Heart left ventricle (tissue), 16 donors: ENCODE results near the gene KCNC1. TPM values are rescaled to one million over a fixed set of nuclear protein-coding genes. Genes with fewer than 3 reads are reported as not detected.

Experiments
- ATAC-seq, 4 donors: fragments of 200-7000 bp; cut with Tn5 transposase; one replicate each; pipeline ENCODE4 v1.9.1; 2020 to 2022; ENCODE audit warnings: moderate library complexity in 4 of 4, mild to moderate bottlenecking in 3 of 4, moderate number of reproducible peaks in 1 of 4
- DNase-seq, 5 donors: peaks; one replicate each; pipeline ENCODE4 v3.0.0-alpha.2; 2020
- H3K27ac ChIP-seq, 12 donors: fragments of 200-600 bp; sonication (generic) in 4 of 12; one replicate each; pipeline versions ENCODE4 v1.5.0 to v1.8.0; 2016 to 2022; ENCODE audit warnings: mild to moderate bottlenecking in 2 of 12
- H3K27me3 ChIP-seq, 9 donors: fragments of 200-600 bp; sonication (generic) in 2 of 9; one replicate each; pipeline versions ENCODE4 v1.5.1 to v1.8.0; 2016 to 2022; ENCODE audit warnings: mild to moderate bottlenecking in 3 of 9
- H3K36me3 ChIP-seq, 9 donors: fragments of 200-600 bp; sonication (generic) in 2 of 9; one replicate each; pipeline versions ENCODE4 v1.5.0 to v1.8.0; 2018 to 2022; ENCODE audit warnings: mild to moderate bottlenecking in 2 of 9
- H3K4me1 ChIP-seq, 12 donors: fragments of 200-600 bp; sonication (generic) in 4 of 12; one replicate each; pipeline versions ENCODE4 v1.5.0 to v1.8.0; 2016 to 2022; ENCODE audit warnings: mild to moderate bottlenecking in 3 of 12
- H3K4me3 ChIP-seq, 12 donors: fragments of 200-600 bp; sonication (generic) in 4 of 12; one replicate each; pipeline versions ENCODE4 v1.5.0 to v1.8.0; 2017 to 2022; ENCODE audit warnings: mild to moderate bottlenecking in 9 of 12, moderate library complexity in 4 of 12
- H3K9me3 ChIP-seq, 12 donors: fragments of 200-600 bp; sonication (generic) in 4 of 12; one replicate each; pipeline versions ENCODE4 v1.5.0 to v1.8.0; 2016 to 2022; ENCODE audit warnings: mild to moderate bottlenecking in 1 of 12
- POLR2A ChIP-seq, 2 donors: fragments of 450-650 bp; IDR thresholded peaks; one replicate each; pipeline ENCODE4 v1.6.1; 2017; ENCODE audit warnings: antibody characterized with exemption in 2 of 2, mild to moderate bottlenecking in 2 of 2, moderate library complexity in 2 of 2
- WGBS, 4 donors: extraction: QIAGEN DNeasy Blood & Tissue Kit in 2 of 4; methylation state at CpG; one replicate each; pipeline versions ENCODE4 v1.1.5 to v1.1.7; 2013 to 2018; 5-methylcytosine and 5-hydroxymethylcytosine counted together
- intact Hi-C, 10 donors: fragments of 100-400 bp; cut with DNase I; formaldehyde crosslinking; loops; one replicate each; pipeline versions ENCODE4 v1.11.1 to v1.14.2; 2022
- polyA plus RNA-seq, 2 donors: library from polyadenylated mRNA; stranded (reverse); fragments of 200-250 nt; gene quantifications; one replicate each; pipeline ENCODE4 v1.2.3, GENCODE V29; 2013
- total RNA-seq, 9 donors: library from RNA; depleted of rRNA in 2 of 9; stranded (reverse); fragments of >200 nt in 2 of 9; fragmentation: NEBNext Ultra II Directional in 3 of 9; extraction: Animal tissue kit (Norgen Biotek cat#: 25700) in 3 of 9; gene quantifications; one replicate each; pipeline versions ENCODE4 v1.1.0 to v1.2.4, GENCODE V29; 2016 to 2023
- TF ChIP-seq, protein P1 (sequence below), 12 donors: fragments of 200-600 bp; sonication (generic) in 4 of 12; IDR thresholded peaks; one replicate each; pipeline versions ENCODE4 v1.5.0 to v1.8.0; 2018 to 2022; ENCODE audit warnings: antibody characterized with exemption in 12 of 12, mild to moderate bottlenecking in 5 of 12
- donor health status: ischemic (EF 13 %, LVEDD 7.1; RV severe dilation, severe dysfunction).
- donor health status: healthy with polysubstance abuse.
- donor health status: DM: no; HTN: yes; CAD: no.
- donor health status: DM: no; HTN: no; CAD: no.
- donor health status: ischemic (EF 25% LVEDD 6.9; RV normal size, moderate dysfunction).
- donor health status: ischemic (EF 25% LVEDD 5.7; RV mildly dilated, moderate dysfunction).
- donor health status: healthy.
- donor health status: DM: yes; HTN: yes; CAD: no.
- donor health status: ischemic (EF 35%, LVEDD 5.7; RV mildly dilated, moderate dysfunction).
- donor health status: nonischemic (EF 11% LVEDD 7.7; RV severe dilation, severe dysfunction).
- donor health status: DM: yes; HTN: yes; CAD: no.
- donor health status: PGD.
- donor health status: ischemic (EF 29% LVEDD 5.4; RV normal size, mild dysfunction).
- donor health status: nonischemic (EF 23%, LVEDD 6.1; RV moderate dilation, normal function).

The KCNC1 gene
- total and polyA plus RNA-seq, 11 donors: 0.02 to 0.25 (median 0.05) TPM; not detected in 8

DNA sequence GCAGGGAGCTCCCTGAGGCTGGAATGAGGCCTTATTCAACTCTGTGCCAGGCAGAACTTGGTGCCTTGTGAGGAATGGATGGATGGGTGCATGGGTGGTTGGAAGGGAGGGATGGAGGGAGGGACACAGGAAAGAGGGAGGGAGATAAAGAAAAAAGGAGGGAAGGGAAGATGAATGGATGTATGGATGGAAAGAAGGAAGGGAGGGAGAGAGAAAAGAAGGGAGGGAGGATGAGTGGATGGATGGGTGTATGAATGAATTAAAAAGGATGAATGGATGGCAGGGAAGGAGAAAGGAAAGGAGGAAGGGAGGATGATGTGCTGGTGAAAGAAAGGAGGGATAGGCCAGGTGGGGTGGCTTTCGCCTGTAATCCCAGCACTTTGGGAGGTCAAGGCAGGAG is 34.6 kb downstream of the KCNC1 start:
- ATAC-seq (no peak), DNase-seq (peak in 1 of 5 donors; percentile 8)
- Histone ChIP-seq H3K27ac (no peak overlapping the region), H3K36me3 (no peaks in the 10 kb centered on the region), H3K4me1 (no peaks in the 10 kb centered on the region), H3K4me3 (no peak overlapping the region), H3K27me3 (no peaks in the 10 kb centered on the region), H3K9me3 (no peaks in the 10 kb centered on the region)
- no peak for TF ChIP-seq POLR2A (IDR thresholded peaks at IDR 0.05)
- TF ChIP-seq, protein P1, sequence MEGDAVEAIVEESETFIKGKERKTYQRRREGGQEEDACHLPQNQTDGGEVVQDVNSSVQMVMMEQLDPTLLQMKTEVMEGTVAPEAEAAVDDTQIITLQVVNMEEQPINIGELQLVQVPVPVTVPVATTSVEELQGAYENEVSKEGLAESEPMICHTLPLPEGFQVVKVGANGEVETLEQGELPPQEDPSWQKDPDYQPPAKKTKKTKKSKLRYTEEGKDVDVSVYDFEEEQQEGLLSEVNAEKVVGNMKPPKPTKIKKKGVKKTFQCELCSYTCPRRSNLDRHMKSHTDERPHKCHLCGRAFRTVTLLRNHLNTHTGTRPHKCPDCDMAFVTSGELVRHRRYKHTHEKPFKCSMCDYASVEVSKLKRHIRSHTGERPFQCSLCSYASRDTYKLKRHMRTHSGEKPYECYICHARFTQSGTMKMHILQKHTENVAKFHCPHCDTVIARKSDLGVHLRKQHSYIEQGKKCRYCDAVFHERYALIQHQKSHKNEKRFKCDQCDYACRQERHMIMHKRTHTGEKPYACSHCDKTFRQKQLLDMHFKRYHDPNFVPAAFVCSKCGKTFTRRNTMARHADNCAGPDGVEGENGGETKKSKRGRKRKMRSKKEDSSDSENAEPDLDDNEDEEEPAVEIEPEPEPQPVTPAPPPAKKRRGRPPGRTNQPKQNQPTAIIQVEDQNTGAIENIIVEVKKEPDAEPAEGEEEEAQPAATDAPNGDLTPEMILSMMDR (IDR thresholded peaks at IDR 0.05): no peak
- 91 to 100% (median 98%) methylated on average over 1 of the region's 1 CpG for WGBS, 4 donors
- intact Hi-C loops: loop anchor here in 1 of 10 donors (10.0 kb wide), 1 partner anchor 76 kb away; no protein-coding TSS in a partner anchor

DNA sequence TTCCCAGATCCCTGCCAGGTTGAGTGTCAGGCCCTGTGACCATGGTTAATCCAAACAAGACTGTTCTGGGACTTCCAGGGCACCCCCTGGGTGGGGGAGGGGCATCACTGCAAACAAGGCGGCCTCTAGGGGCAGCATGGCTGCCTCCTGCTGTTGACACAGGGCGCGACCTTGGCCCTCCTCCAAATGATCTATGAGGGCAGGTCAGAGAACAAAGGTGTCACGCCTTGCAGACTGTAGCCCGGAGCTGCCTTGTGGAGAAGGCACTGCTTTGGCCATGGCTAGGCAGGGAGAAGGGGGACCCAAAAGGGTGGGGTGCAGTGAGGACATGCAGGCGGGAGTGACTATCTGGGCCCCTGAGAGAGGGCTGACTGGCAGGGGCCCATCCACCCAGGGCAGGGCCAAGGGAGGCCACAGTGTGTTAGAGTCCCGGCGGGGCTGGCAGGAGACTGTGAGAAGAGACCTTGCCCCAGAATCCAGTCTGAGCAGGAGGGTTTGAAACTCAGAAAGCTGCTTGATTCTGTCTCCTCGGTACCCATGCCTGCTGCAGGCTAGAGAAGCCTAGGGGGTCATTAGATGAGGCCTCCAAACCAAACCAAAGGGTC is 35.6 kb downstream of the KCNC1 start:
- 76 to 90% (median 83%) methylated on average over 6 to 9 of the region's 9 CpGs for WGBS, 4 donors
- Histone ChIP-seq H3K27ac (no peak overlapping the region), H3K4me1 (no peaks in the 10 kb centered on the region), H3K36me3 (no peaks in the 10 kb centered on the region), H3K9me3 (no peaks in the 10 kb centered on the region), H3K4me3 (no peak overlapping the region), H3K27me3 (no peaks in the 10 kb centered on the region)
- intact Hi-C loops: loop anchor here in 2 of 10 donors (2.0 to 10.0 kb wide), 2 partner anchors 75 to 77 kb away; no protein-coding TSS in a partner anchor
- DNase-seq (no peak), ATAC-seq (no peak)
- TF ChIP-seq, protein P1 (IDR thresholded peaks at IDR 0.05): peak in 1 of 12 donors; percentile 3
- no peak for TF ChIP-seq POLR2A (IDR thresholded peaks at IDR 0.05)

DNA sequence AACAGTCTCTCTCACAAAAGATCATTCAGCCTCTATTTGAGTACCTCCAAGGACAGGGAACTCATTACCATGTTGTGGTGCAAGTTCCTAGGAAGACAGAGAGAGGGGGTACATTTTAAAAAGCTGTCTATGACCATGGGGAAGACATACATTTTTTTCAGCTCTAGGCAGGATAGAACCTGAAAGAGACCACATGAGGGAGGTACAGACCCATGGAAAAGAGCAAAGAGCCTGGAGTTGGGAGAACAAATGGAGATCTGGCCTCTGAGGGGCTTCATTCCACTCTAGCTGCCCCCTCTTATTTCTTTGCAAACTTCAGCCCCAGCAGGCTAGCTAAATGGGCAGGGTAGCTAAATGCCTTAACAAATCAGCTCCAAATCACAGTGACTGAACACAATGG is 36.3 kb downstream of the KCNC1 start:
- no peak for TF ChIP-seq POLR2A (IDR thresholded peaks at IDR 0.05)
- TF ChIP-seq, protein P1 (IDR thresholded peaks at IDR 0.05): peak in 5 of 12 donors; percentile 13 to 47 (median 21)
- Histone ChIP-seq H3K4me1 (no peaks in the 10 kb centered on the region), H3K36me3 (no peaks in the 10 kb centered on the region), H3K27me3 (no peaks in the 10 kb centered on the region), H3K9me3 (no peaks in the 10 kb centered on the region), H3K27ac (no peak overlapping the region), H3K4me3 (no peak overlapping the region)
- intact Hi-C loops: loop anchor here in 2 of 10 donors (2.0 to 10.0 kb wide), 2 partner anchors 74 to 76 kb away; no protein-coding TSS in a partner anchor
- DNase-seq: no peak
- peak in 1 of 4 donors; percentile 23 for ATAC-seq

DNA sequence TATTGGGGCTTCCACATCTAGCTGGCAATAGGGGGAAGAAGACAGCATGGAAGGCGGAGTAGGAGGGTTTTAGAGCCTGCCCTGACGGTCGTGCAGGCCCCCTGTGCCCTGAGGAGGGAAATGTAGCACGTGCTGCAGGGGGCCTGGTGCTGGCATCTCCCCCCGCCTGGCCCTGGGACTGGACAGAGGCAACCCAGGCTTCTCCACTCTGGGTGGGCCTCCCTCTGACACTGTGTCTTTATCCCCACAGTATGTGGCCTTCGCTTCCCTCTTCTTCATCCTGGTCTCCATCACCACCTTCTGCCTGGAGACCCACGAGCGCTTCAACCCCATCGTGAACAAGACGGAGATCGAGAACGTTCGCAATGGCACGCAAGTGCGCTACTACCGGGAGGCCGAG is 36.8 kb downstream of the KCNC1 start:
- ATAC-seq (no peak), DNase-seq (no peak)
- Histone ChIP-seq H3K9me3 (no peaks in the 10 kb centered on the region), H3K4me1 (no peaks in the 10 kb centered on the region), H3K4me3 (no peak overlapping the region), H3K27ac (no peak overlapping the region), H3K36me3 (no peaks in the 10 kb centered on the region), H3K27me3 (no peaks in the 10 kb centered on the region)
- intact Hi-C loops: loop anchor here in 2 of 10 donors (2.0 to 10.0 kb wide), 2 partner anchors 73 to 75 kb away; no protein-coding TSS in a partner anchor
- no peak for TF ChIP-seq POLR2A (IDR thresholded peaks at IDR 0.05)
- TF ChIP-seq, protein P1 (IDR thresholded peaks at IDR 0.05): no peak
- WGBS, 4 donors: 93 to 97% (median 95%) methylated on average over 17 of the region's 17 CpGs
